T follicular helper cell (primary cell): Measurements from ENCODE around the gene ATP6V1C2.

Source experiments
- DNase-seq: peaks from one replicate; pipeline ENCODE4 v3.0.0-alpha.2; 2020; ENCODE audit warnings: low read depth

Gene ATP6V1C2

GRCh38 chr2:10732924-10733565 lies 11.6 kb downstream of the ATP6V1C2 start:
- no peak for DNase-seq

DNA sequence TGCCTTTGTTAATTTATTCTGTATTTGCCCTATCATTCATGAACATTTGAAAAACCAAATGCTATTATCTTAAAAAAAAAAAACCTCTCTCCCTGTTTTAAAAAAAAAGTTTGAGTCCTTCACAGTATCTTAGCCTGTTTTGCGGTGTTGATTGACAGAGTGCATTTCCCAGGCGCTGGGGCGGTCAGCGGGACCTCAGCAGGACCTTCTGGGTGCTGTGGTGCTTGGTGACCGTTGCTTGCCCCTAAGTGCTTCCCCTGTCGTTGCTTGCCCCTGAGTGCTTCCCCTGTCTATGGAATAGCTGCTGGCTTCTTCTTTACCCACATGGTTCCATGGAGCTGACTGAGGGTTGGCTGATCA lies 12.1 kb downstream of the ATP6V1C2 start:
- no peak for DNase-seq

- no peak for DNase-seq
Observed at GRCh38 chr2:10733980-10734379, 12.6 kb downstream of the ATP6V1C2 start.

DNA sequence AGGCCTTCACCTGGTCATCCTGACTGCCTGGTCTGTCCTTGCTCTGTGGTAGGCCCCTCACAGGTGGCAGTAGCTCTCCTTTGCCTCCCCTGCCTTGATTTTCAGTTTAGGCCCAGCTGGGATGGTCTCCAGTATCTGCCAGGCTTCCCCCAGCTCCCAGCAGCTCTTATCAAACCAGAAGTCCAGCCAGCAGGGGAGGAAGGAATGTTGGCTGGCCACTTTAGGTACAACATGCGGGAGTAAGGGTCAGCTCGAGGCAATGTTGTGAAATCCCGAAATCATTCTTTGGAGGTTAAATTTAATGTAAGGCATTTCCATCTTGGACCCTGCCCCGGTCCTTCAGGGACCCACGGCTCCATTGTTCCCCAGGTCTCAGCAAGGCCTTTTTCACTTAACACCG lies 16.8 kb downstream of the ATP6V1C2 start:
- DNase-seq: no peak

GRCh38 chr2:10740226-10740625 lies 18.8 kb downstream of the ATP6V1C2 start:
- no peak for DNase-seq

- no peak for DNase-seq
Observed at GRCh38 chr2:10741139-10741538, 19.7 kb downstream of the ATP6V1C2 start.

DNA sequence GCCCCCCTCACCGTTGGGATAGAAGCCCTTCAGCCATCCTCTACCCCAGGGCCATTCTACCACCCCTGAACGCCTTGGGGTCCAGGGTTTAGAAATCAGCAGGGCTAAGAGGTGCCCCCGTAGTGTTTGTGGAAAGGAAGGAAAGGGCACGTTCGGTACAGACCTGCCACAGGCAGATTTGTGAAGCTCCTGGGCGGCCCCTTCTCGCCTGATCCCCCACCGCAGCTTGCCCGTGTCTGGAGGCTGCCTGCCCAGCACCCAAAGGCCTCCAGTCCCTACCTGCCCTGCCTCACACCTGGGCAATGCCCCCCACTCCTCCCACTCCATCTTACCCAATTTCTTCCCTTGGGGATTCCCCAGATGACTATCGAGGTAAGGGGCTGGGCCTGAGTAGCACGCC lies 21.2 kb downstream of the ATP6V1C2 start:
- DNase-seq: no peak

GRCh38 chr2:10750610-10751009 lies 29.2 kb downstream of the ATP6V1C2 start:
- DNase-seq: no peak

DNA sequence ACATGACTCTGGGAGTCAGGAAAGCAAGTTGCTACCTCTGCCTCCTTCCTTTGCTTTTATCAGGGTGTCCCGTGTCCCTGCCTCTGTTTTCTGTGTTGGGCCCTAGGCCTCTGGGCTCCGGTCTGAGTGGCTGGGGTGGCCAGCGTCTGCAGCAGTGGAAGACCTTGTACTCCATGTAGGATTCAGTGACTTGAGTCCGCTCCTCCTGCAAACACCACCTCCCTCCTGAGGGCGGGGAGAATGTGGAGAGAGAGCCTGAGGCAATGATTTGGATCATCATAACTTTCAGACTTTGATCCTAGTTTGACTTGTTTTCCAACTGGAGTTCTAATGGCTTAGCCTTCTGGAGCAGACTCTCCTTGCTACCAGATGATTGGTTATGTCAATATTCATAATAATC lies 30.8 kb downstream of the ATP6V1C2 start:
- no peak for DNase-seq

DNA sequence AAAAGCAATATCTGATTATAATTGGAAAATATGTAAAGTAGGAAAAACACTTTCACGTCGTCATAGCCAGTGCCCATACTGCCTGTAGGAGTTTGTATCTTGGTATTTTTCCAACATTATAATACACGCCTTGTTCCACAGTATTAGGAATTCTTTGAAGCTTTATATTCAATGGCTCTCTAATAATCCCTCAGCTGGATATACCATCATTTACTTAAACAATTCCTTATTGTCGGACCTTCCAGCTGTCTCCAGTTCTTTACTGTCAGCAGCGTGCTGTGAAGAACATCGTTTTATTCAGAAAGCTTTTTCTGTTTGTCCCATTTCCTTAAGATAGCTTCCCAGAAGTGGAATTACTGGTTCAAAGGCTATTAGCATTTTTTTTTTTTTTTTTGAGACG lies 31.7 kb downstream of the ATP6V1C2 start:
- DNase-seq: no peak

DNA sequence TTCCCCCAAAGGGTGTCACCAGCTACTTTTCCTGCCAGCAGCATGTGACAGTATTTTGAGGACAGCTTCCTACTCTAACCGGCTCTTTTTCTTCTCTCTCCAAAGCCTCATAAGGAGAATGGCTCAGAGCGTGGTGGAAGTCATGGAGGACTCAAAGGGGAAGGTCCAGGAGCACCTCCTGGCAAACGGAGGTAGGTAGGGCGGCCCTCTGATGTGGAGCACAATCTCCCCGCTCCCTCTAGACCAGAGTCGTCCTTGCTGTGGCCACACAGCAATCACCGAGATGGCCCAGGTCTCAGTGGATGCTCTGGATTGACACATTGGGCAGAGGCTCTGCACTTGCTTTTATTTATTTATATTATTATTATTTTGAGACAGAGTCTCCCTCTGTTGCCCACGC lies 32.4 kb downstream of the ATP6V1C2 start:
- no peak for DNase-seq

DNA sequence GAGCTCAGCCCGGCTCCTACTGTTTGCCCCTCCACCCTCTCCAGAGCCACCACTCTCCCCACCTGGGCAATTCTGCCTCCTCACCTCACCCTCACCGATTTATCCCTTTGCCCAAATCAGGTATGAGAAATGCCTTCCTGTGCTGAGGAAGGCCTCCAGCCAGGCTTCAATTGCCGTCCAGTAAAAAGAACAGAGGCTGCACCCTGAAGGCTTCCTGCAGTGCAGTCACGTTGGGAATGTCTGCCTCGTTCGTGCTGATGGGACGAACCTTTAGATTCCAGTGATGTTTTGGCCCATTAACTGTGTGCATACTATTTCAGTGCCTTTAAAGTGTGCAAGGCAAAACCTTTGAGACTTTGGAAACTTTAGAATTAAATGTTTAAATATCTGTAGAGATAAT lies 34.2 kb downstream of the ATP6V1C2 start:
- DNase-seq: no peak

DNA sequence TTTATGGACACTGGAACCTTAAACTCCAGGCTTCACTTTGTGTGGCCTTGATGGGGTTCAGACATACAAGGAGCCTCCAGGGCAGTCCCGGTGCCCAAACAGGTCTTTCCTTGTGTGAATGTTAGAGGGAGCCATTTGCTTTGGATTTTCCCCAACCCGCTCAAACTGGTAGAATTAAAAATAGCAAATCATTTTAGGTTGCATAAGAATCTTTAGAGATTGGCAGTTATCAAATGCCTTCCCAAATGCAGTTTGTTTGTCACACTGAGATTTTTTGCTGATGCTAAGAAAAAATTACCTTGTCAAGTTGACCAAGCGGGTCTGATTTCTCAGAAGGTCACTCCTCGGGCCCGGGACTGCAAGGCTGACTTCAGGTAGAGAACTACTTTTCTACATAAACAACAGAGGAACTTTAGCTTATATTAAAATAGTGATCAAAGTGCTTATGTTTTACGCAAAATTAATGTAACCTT lies 36.4 kb downstream of the ATP6V1C2 start:
- no peak for DNase-seq

DNA sequence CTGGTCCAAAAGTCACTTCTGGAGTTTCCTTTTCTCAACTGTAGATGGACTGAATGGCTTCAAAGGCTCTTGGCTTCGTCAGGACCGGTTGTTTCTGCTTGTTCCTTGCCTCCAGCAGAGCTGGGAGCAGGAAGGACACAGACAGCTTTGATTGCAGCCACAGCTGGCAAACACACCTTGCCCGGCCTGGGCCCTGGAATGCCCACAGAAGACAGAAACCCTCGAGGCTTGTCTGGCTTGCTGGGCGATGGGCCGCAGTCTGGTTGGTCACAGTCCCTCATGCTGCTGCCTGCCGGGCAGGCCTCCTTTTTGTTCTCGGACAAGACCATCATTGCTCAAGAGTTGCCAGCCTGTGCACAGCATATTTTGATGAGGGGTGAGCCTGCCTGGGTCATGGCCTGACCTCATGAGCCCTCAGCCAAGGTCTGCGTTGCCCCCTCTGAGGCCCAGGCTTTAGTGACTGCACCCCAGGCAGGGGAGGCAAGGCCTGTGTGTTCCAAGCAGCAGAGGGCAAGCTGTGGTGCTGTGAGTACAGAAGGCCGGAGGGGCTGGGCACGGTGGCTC lies 37.8 kb downstream of the ATP6V1C2 start:
- no peak for DNase-seq

GRCh38 chr2:10760794-10761504 lies 39.5 kb downstream of the ATP6V1C2 start:
- DNase-seq: no peak

DNA sequence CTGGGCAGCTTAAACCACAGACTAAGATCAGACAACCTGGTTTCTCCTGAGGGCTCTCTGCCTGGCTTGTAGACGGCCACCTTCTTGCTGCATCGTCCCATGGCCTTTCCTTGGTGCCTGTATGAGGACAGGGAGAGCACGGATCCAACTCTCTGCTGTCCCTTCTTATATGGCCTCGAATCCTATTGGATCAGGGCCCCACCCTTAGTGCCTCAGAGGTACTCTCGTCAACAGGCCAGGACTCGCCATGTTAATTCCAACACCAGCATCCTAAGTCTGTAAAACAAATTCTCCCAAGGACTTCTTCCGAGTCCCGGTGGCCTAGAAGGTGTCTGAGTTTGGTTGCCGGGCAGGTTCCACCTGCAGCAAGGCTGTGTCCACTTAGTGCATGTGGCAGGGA lies 40.2 kb downstream of the ATP6V1C2 start:
- no peak for DNase-seq

- no peak for DNase-seq
Observed at GRCh38 chr2:10762651-10763460, 41.4 kb downstream of the ATP6V1C2 start.

DNA sequence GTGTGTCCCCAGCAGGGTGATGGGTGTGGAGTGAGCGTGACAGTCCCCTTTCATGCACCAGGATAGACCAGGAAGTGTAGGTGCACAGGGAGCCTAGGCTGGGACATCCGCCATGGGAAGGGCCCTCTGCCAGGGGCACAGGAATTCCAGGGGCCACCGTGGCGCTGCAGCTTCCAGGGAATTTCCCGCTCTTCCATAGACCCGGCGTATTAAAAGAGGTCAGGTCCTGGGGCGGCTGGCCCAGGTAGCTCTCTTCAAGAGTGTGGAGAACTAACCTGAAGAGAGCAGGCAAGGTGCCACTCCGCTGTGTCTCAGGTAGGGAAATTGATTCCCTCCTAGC lies 42.0 kb downstream of the ATP6V1C2 start:
- no peak for DNase-seq

DNA sequence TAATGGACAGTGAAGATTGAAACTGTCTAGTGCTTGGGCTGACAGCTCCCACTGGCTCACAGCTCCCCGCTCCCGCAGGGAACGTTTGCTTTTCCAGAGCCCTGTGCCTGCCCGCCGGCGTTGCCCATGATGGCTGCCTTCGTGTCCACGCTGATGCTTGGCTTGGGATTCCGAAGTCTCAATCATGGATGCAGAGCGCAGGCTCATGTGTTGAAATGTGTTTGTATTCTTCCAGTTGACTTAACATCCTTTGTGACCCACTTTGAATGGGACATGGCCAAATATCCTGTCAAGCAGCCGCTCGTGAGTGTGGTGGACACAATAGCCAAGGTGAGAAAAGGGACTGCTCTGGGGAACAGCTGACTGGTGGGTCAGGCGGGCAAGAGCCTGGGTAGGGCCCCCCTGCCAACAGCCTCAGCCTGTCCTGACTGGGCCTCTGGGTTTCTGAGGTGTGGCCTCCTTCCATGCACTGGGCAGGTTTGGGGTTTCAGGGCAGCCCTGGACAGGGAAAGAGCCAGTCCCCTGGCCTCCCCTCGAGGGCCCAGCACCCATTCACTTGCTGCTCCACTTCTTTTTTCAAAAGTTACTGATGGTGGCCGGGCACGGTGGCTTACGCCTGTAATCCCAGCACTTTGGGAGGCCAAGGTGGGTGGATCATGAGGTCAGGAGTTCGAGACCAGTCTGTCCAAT lies 42.8 kb downstream of the ATP6V1C2 start:
- DNase-seq: no peak

DNA sequence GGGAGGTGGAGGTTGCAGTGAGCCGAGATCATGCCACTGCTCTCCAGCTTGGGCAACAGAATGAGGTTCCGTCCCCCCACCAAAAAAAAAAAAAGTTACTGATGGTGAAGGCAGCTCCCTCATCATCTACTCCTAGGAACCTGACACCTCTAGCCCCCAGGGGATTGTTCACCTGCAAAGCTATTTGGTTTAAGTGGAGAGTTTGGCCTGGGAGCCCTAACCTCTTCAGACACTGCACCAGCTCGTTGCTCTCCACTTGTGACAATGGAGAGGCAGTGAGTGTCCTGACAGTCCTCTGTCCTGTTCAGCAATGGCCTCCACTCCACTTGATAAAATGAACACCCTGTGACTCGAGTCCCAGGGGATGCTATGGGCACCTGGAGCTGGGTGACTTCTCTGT lies 43.5 kb downstream of the ATP6V1C2 start:
- DNase-seq: no peak

GRCh38 chr2:10765461-10765860 lies 44.0 kb downstream of the ATP6V1C2 start:
- no peak for DNase-seq

GRCh38 chr2:10765914-10766313 lies 44.5 kb downstream of the ATP6V1C2 start:
- DNase-seq: no peak
